IMR-90 (cell line): ENCODE results near the gene CCDC77.

Experiments used
- ELK1 ChIP-seq: fragments of 150-350 bp; IDR thresholded peaks from 2 replicates; pipeline ENCODE4 v1.6.1; 2016; ENCODE audit warnings: low read depth, mild to moderate bottlenecking, low read length, moderate library complexity, borderline replicate concordance
- MAZ ChIP-seq: IDR thresholded peaks from 2 replicates; pipeline ENCODE4 v1.6.1; 2012; ENCODE audit warnings: low read depth, mild to moderate bottlenecking, low read length, improper control_type of control experiment, moderate library complexity, borderline replicate concordance
- MXI1 ChIP-seq: IDR thresholded peaks from 2 replicates; pipeline ENCODE4 v1.6.1; 2012; ENCODE audit warnings: low read depth, mild to moderate bottlenecking, low read length, moderate library complexity, borderline replicate concordance
- POLR2A ChIP-seq: IDR thresholded peaks from 2 replicates; pipeline ENCODE4 v1.6.1; 2012; ENCODE audit warnings: mild to moderate bottlenecking, low read depth, low read length
- RAD21 ChIP-seq: IDR thresholded peaks from 2 replicates; pipeline ENCODE4 v1.6.1; 2012; ENCODE audit warnings: low read length, improper control_type of control experiment
- RFX5 ChIP-seq: IDR thresholded peaks from 2 replicates; pipeline ENCODE4 v1.8.0; 2012; ENCODE audit warnings: low read depth, mild to moderate bottlenecking, low read length, moderate library complexity
- SMC3 ChIP-seq: fragments of 150-350 bp; IDR thresholded peaks from 2 replicates; pipeline ENCODE4 v1.6.1; 2016; ENCODE audit warnings: low read depth, mild to moderate bottlenecking, antibody characterized with exemption, low read length, moderate library complexity
- USF2 ChIP-seq: fragments of 150-350 bp; IDR thresholded peaks from 2 replicates; pipeline ENCODE4 v1.6.1; 2017; ENCODE audit warnings: mild to moderate bottlenecking, antibody characterized with exemption, low read length, low read depth
- TF ChIP-seq, protein P1 (sequence below): conservative IDR thresholded peaks from 2 replicates; pipeline ENCODE4 v1.5.1; 2012; ENCODE audit warnings: mild to moderate bottlenecking, low read depth, low read length, improper control_type of control experiment

GRCh38 chr12:479161-479560, 77.7 kb downstream of the CCDC77 start:
- TF ChIP-seq MAZ: no peak
- TF ChIP-seq, protein P1, sequence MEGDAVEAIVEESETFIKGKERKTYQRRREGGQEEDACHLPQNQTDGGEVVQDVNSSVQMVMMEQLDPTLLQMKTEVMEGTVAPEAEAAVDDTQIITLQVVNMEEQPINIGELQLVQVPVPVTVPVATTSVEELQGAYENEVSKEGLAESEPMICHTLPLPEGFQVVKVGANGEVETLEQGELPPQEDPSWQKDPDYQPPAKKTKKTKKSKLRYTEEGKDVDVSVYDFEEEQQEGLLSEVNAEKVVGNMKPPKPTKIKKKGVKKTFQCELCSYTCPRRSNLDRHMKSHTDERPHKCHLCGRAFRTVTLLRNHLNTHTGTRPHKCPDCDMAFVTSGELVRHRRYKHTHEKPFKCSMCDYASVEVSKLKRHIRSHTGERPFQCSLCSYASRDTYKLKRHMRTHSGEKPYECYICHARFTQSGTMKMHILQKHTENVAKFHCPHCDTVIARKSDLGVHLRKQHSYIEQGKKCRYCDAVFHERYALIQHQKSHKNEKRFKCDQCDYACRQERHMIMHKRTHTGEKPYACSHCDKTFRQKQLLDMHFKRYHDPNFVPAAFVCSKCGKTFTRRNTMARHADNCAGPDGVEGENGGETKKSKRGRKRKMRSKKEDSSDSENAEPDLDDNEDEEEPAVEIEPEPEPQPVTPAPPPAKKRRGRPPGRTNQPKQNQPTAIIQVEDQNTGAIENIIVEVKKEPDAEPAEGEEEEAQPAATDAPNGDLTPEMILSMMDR: no peak
- TF ChIP-seq ELK1: no peak
- TF ChIP-seq POLR2A: no peak
- no peak for TF ChIP-seq RAD21
- no peak for TF ChIP-seq USF2
- no peak for TF ChIP-seq MXI1
- no peak for TF ChIP-seq RFX5
- TF ChIP-seq SMC3: no peak
